Spleen (tissue), 11 donors: Measurements from ENCODE around the gene COG7. TPM values are rescaled to one million over a fixed set of nuclear protein-coding genes. Genes with fewer than 3 reads are reported as not detected.
A peak's percentile ranks its signal among the peaks of the same experiment; 100 is the strongest.

ENCODE experiments used
- DNase-seq: peaks from one replicate; pipeline ENCODE4 v3.0.0-alpha.2; 2020
- H3K27ac ChIP-seq, 8 donors: fragments of 200-600 bp; sonication (generic) in 7 of 8; 1 replicate in 4 of 8; 2 replicates in 4 of 8; pipeline versions ENCODE4 v1.5.0 to v1.8.0; 2016 to 2021; ENCODE audit warnings: inconsistent platforms in 4 of 8, mild to moderate bottlenecking in 4 of 8, moderate library complexity in 1 of 8
- H3K27me3 ChIP-seq, 7 donors: fragments of 200-600 bp; sonication (generic) in 6 of 7; replicated peaks in 1 of 7; 1 replicate in 4 of 7; 2 replicates in 3 of 7; pipeline versions ENCODE4 v1.5.0 to v1.8.0; 2016 to 2021; ENCODE audit warnings: inconsistent platforms in 3 of 7, mild to moderate bottlenecking in 1 of 7
- H3K36me3 ChIP-seq, 6 donors: fragments of 200-600 bp; sonication (generic) in 5 of 6; 1 replicate in 4 of 6; 2 replicates in 2 of 6; pipeline versions ENCODE4 v1.5.0 to v1.8.0; 2016 to 2021; ENCODE audit warnings: inconsistent platforms in 2 of 6
- H3K4me1 ChIP-seq, 6 donors: fragments of 200-600 bp; sonication (generic) in 5 of 6; 1 replicate in 3 of 6; 2 replicates in 3 of 6; pipeline versions ENCODE4 v1.5.0 to v1.8.0; 2016 to 2021; ENCODE audit warnings: inconsistent platforms in 3 of 6
- H3K4me3 ChIP-seq, 8 donors: fragments of 200-600 bp; sonication (generic) in 7 of 8; 1 replicate in 4 of 8; 2 replicates in 4 of 8; pipeline versions ENCODE4 v1.5.0 to v1.8.0; 2016 to 2021; ENCODE audit warnings: inconsistent platforms in 4 of 8, mild to moderate bottlenecking in 4 of 8, moderate library complexity in 2 of 8
- H3K9me3 ChIP-seq, 8 donors: fragments of 200-600 bp; sonication (generic) in 7 of 8; 1 replicate in 4 of 8; 2 replicates in 4 of 8; pipeline versions ENCODE4 v1.5.0 to v1.8.0; 2016 to 2021; ENCODE audit warnings: inconsistent platforms in 4 of 8
- POLR2A ChIP-seq, 3 donors: fragments of 450-650 bp; IDR thresholded peaks; one replicate each; pipeline ENCODE4 v1.5.1; 2017; ENCODE audit warnings: antibody characterized with exemption in 3 of 3, mild to moderate bottlenecking in 1 of 3
- POLR2AphosphoS5 ChIP-seq, 3 donors: sonication (generic); formaldehyde crosslinking; IDR thresholded peaks; one replicate each; pipeline ENCODE4 v1.5.1; 2017; ENCODE audit warnings: antibody characterized with exemption in 3 of 3
- WGBS, 5 donors: extraction: QIAGEN DNeasy Blood & Tissue Kit in 3 of 5; methylation state at CpG; one replicate each; pipeline versions ENCODE4 v1.1.5 to v1.1.7; 2013 to 2018; 5-methylcytosine and 5-hydroxymethylcytosine counted together
- intact Hi-C: fragments of 100-400 bp; cut with DNase I; formaldehyde crosslinking; loops from one replicate; pipeline ENCODE4 v1.15.0; 2023; ENCODE audit warnings: low total_unique reads
- polyA plus RNA-seq, 3 donors: library from polyadenylated mRNA; stranded (reverse); fragments of 200-250 nt; gene quantifications; one replicate each; pipeline ENCODE4 v1.2.1, GENCODE V29; 2013
- total RNA-seq, 7 donors: library from RNA; depleted of rRNA in 3 of 7; stranded (reverse); fragments of >200 nt in 3 of 7; fragmentation: NEBNext Ultra II Directional in 4 of 7; extraction: Animal tissue kit (Norgen Biotek cat#: 25700) in 4 of 7; gene quantifications; one replicate each; pipeline versions ENCODE4 v1.1.0 to v1.2.1, GENCODE V29; 2016 to 2021
- TF ChIP-seq, protein P1 (sequence below), 11 experiments: fragments of 200-600 bp in 7 of 11; fragments of 450-650 bp in 4 of 11; sonication (generic) in 4 of 11; IDR thresholded peaks in 8 of 11; conservative IDR thresholded peaks in 3 of 11; 1 replicate in 7 of 11; 2 replicates in 4 of 11; pipeline versions ENCODE4 v1.4.0 to v1.8.0; 2016 to 2021; ENCODE audit warnings: antibody characterized with exemption in 11 of 11, inconsistent platforms in 4 of 11, mild to moderate bottlenecking in 1 of 11
- donor health status: healthy with polysubstance abuse.
- donor health status: DM: no; HTN: no; CAD: no; lungs with moderate emphysema.
- donor health status: DM: no; HTN: no; CAD: no.
- donor health status: Bipolar disorder and iron deficiency.
- donor health status: healthy.
- donor health status: DM: no; HTN: no; CAD: no.
- donor health status: DM: yes; HTN: yes; CAD: no.

Gene COG7
- total and polyA plus RNA-seq, 10 donors: 9.6 to 25.5 (median 18.8) TPM

- TF ChIP-seq POLR2A (IDR thresholded peaks at IDR 0.05): no peak
- TF ChIP-seq, protein P1, sequence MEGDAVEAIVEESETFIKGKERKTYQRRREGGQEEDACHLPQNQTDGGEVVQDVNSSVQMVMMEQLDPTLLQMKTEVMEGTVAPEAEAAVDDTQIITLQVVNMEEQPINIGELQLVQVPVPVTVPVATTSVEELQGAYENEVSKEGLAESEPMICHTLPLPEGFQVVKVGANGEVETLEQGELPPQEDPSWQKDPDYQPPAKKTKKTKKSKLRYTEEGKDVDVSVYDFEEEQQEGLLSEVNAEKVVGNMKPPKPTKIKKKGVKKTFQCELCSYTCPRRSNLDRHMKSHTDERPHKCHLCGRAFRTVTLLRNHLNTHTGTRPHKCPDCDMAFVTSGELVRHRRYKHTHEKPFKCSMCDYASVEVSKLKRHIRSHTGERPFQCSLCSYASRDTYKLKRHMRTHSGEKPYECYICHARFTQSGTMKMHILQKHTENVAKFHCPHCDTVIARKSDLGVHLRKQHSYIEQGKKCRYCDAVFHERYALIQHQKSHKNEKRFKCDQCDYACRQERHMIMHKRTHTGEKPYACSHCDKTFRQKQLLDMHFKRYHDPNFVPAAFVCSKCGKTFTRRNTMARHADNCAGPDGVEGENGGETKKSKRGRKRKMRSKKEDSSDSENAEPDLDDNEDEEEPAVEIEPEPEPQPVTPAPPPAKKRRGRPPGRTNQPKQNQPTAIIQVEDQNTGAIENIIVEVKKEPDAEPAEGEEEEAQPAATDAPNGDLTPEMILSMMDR (IDR thresholded peaks at IDR 0.05 in 8 of 11, conservative IDR thresholded peaks at IDR 0.05 in 3 of 11): no peak
- no peak for TF ChIP-seq POLR2AphosphoS5 (IDR thresholded peaks at IDR 0.05)
- Histone ChIP-seq H3K9me3 (no peaks in the 10 kb centered on the region), H3K27me3 (no peaks in the 10 kb centered on the region), H3K36me3 (no peaks in the 10 kb centered on the region), H3K4me3 (no peak overlapping the region), H3K27ac (no peak overlapping the region), H3K4me1 (no peaks in the 10 kb centered on the region)
- WGBS, 5 donors: 85 to 91% (median 86%) methylated on average over 13 of the region's 13 CpGs
- DNase-seq: peak; percentile 51
- intact Hi-C loops: no loop called here
Measured at GRCh38 chr16:23355106-23355670, 97.8 kb downstream of the COG7 start.

- peak; percentile 49 for DNase-seq
Measured at GRCh38 chr16:23354246-23354645, 98.7 kb downstream of the COG7 start.

DNA sequence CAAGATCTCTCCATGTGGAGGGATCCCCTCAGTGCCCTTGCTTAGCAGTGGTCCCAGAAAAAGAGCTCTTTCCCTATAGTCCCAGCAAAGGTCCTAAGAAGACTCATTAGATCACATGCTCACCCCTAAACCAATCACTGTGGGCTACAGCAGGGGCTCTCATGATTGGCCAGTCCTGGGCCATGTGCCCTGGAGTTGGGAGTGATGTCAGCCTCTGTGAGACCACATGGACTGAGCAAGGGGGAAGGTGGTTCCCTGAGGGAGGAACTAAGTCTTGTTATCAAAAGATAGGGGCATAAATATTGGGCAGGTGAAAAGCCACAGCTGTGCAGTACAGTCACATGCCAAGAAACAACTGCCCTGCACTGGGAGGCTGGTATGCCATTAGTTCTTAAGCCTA, 99.5 kb downstream of the COG7 start:
- Histone ChIP-seq H3K27me3 (peaks cover 0 to 4% (median 0%) of the 10 kb centered on the region in 7 donors), H3K36me3 (no peaks in the 10 kb centered on the region), H3K4me3 (no peak overlapping the region), H3K4me1 (no peaks in the 10 kb centered on the region), H3K27ac (no peak overlapping the region), H3K9me3 (no peaks in the 10 kb centered on the region)
- peak; percentile 11 for DNase-seq
- intact Hi-C loops: no loop called here
- TF ChIP-seq, protein P1 (IDR thresholded peaks at IDR 0.05 in 8 of 11, conservative IDR thresholded peaks at IDR 0.05 in 3 of 11): no peak
- TF ChIP-seq POLR2A (IDR thresholded peaks at IDR 0.05) (no peak), POLR2AphosphoS5 (IDR thresholded peaks at IDR 0.05) (no peak)

More at GRCh38 chr16:23354246-23354645, 98.7 kb downstream of the COG7 start:
- intact Hi-C loops: no loop called here
- H3K4me1 ChIP-seq: no peaks in the 10 kb centered on the region
- H3K27me3 ChIP-seq: no peaks in the 10 kb centered on the region
- H3K27ac ChIP-seq: no peak overlapping the region
- no peaks in the 10 kb centered on the region for H3K36me3 ChIP-seq
- WGBS, 5 donors: 77 to 91% (median 85%) methylated on average over 9 of the region's 9 CpGs
- TF ChIP-seq POLR2AphosphoS5 (IDR thresholded peaks at IDR 0.05) (no peak), POLR2A (IDR thresholded peaks at IDR 0.05) (no peak)
- TF ChIP-seq, protein P1 (IDR thresholded peaks at IDR 0.05 in 8 of 11, conservative IDR thresholded peaks at IDR 0.05 in 3 of 11): no peak
- no peaks in the 10 kb centered on the region for H3K9me3 ChIP-seq
- H3K4me3 ChIP-seq: no peak overlapping the region

DNA sequence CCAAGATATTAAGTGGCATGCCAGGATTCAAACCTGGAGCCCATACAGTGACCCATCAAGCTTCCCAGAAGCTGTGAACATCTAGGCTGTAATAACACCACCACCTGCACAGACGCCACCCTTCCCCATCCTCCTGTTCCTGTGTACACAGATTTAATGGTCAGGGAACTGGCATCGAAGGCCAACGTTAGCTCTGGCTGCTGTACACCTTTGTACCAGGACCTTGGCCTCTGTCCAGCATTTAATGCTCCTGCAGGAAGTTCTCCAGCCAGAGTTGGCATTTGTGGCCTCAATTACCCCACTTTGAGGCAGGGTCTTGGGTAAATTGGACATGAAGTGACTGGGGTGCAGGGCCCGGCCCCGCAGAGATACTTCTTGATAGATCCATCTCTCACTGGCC, 101.6 kb downstream of the COG7 start:
- Histone ChIP-seq H3K27me3 (peaks cover 0 to 20% (median 0%) of the 10 kb centered on the region in 7 donors), H3K4me1 (no peaks in the 10 kb centered on the region), H3K27ac (no peak overlapping the region), H3K9me3 (no peaks in the 10 kb centered on the region), H3K4me3 (no peak overlapping the region), H3K36me3 (no peaks in the 10 kb centered on the region)
- WGBS, 5 donors: 84 to 91% (median 86%) methylated on average over 5 of the region's 5 CpGs
- intact Hi-C loops: no loop called here
- no peak for TF ChIP-seq POLR2A (IDR thresholded peaks at IDR 0.05)
- TF ChIP-seq POLR2AphosphoS5 (IDR thresholded peaks at IDR 0.05): no peak
- TF ChIP-seq, protein P1 (IDR thresholded peaks at IDR 0.05 in 8 of 11, conservative IDR thresholded peaks at IDR 0.05 in 3 of 11): no peak
- DNase-seq: peak; percentile 25
